ENCODE results near the gene ZBTB7C. TPM values are rescaled to one million over a fixed set of nuclear protein-coding genes. Genes with fewer than 3 reads are reported as not detected.

ZBTB7C gene
- total and polyA plus RNA-seq, 2 of the 4 experiments (the other 2 are of a cell fraction) = not detected

GRCh38 chr18:48142994-48143393, 266.2 kb downstream of the ZBTB7C start:
- ATAC-seq (ENCODE audit: low read depth) = no peak
- Histone ChIP-seq H2AK5ac (ENCODE audit: low read depth, low read length) (no peak overlapping the region), H4K8ac (ENCODE audit: low read depth in 2 of 2, low read length in 2 of 2) (no peak overlapping the region), H3K4me2 (ENCODE audit: low read depth, low read length) (no peak overlapping the region), H2AK9ac (replicated peaks; ENCODE audit: low read depth, low read length, poor library complexity) (no peak overlapping the region), H3K56ac (ENCODE audit: extremely low read depth, insufficient read depth, low read length) (no peak overlapping the region), H3K79me1 (ENCODE audit: low read depth in 1 of 2, low read length in 2 of 2) (no peaks in the 10 kb centered on the region), H4K20me1 (ENCODE audit: insufficient read depth, low read length) (no peaks in the 10 kb centered on the region; the same call in 1 of the 2 replicates), H3K4ac (ENCODE audit: low read depth, low read length) (no peak overlapping the region), H4K91ac (ENCODE audit: insufficient read depth, low read depth, low read length) (no peak overlapping the region), H2AFZ (replicated peaks; ENCODE audit: low read length, poor library complexity) (no peak overlapping the region), H3K18ac (ENCODE audit: low read depth, low read length) (no peak overlapping the region), H3K23ac (ENCODE audit: low read depth, low read length) (no peak overlapping the region), H3K4me3 (ENCODE audit: insufficient read depth, low read depth, low read length) (no peak overlapping the region), H3K9me3 (ENCODE audit: control insufficient read depth, insufficient read depth, low read length) (no peaks in the 10 kb centered on the region), H3K9ac (ENCODE audit: low read depth, low read length) (no peak overlapping the region), H2BK5ac (ENCODE audit: low read depth, low read length, poor library complexity, severe bottlenecking) (no peak overlapping the region), H3K14ac (replicated peaks; ENCODE audit: low read depth, low read length) (no peak overlapping the region), H2BK120ac (ENCODE audit: low read depth, low read length) (no peak overlapping the region), H3K9me1 (ENCODE audit: insufficient read depth, low read length) (no peaks in the 10 kb centered on the region), H3K27me3 (ENCODE audit: control insufficient read depth, insufficient read depth, low read length) (peaks cover 14% of the 10 kb centered on the region), H3K27ac (ENCODE audit: insufficient read depth, low read length) (no peak overlapping the region), H3K36me3 (ENCODE audit: control insufficient read depth, insufficient read depth, low read length) (no peaks in the 10 kb centered on the region), H4K5ac (ENCODE audit: low read depth, low read length) (no peak overlapping the region), H3K4me1 (ENCODE audit: control insufficient read depth, insufficient read depth, low read length) (no peaks in the 10 kb centered on the region), H2BK20ac (ENCODE audit: low read depth, low read length) (no peak overlapping the region), H2BK15ac (ENCODE audit: low read depth, low read length) (no peak overlapping the region)
- WGBS, 2 experiments (ENCODE audit: extremely low coverage in 2 of 2, insufficient read length in 1 of 2) = no CpG with 5 or more reads among the region's 1 CpG
- intact Hi-C loops (cut with micrococcal nuclease) = no loop called here
- TF ChIP-seq RCOR1 (IDR thresholded peaks at IDR 0.05; ENCODE audit: insufficient replicate concordance, low read length) (no peak), USF2 (IDR thresholded peaks at IDR 0.05; ENCODE audit: low read depth, low read length) (no peak), RAD21 (IDR thresholded peaks at IDR 0.05; ENCODE audit: low read length) (no peak), RFX5 (IDR thresholded peaks at IDR 0.05; ENCODE audit: low read depth, low read length) (no peak), CTCF (conservative IDR thresholded peaks at IDR 0.05; ENCODE audit: low read depth, low read length) (no peak), NFE2L2 (IDR thresholded peaks at IDR 0.05; ENCODE audit: low read depth, low read length) (no peak), FOS (IDR thresholded peaks at IDR 0.05; ENCODE audit: low read depth, low read length) (no peak), POLR2A (IDR thresholded peaks at IDR 0.05; ENCODE audit: low read depth, low read length) (no peak), CEBPB (IDR thresholded peaks at IDR 0.05; ENCODE audit: low read depth, low read length) (no peak), MAFK (IDR thresholded peaks at IDR 0.05; ENCODE audit: low read depth, low read length) (no peak), CHD1 (IDR thresholded peaks at IDR 0.05; ENCODE audit: low read depth, low read length) (no peak), SMC3 (IDR thresholded peaks at IDR 0.05; ENCODE audit: low read depth, low read length) (no peak), MXI1 (IDR thresholded peaks at IDR 0.05; ENCODE audit: borderline replicate concordance, low read depth, low read length) (no peak), MAZ (IDR thresholded peaks at IDR 0.05; ENCODE audit: borderline replicate concordance, low read depth, low read length) (no peak), BHLHE40 (IDR thresholded peaks at IDR 0.05; ENCODE audit: low read depth, low read length) (no peak)
- TF ChIP-seq, protein P1, sequence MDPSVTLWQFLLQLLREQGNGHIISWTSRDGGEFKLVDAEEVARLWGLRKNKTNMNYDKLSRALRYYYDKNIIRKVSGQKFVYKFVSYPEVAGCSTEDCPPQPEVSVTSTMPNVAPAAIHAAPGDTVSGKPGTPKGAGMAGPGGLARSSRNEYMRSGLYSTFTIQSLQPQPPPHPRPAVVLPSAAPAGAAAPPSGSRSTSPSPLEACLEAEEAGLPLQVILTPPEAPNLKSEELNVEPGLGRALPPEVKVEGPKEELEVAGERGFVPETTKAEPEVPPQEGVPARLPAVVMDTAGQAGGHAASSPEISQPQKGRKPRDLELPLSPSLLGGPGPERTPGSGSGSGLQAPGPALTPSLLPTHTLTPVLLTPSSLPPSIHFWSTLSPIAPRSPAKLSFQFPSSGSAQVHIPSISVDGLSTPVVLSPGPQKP (IDR thresholded peaks at IDR 0.05; ENCODE audit: borderline replicate concordance, low read depth, low read length) = no peak
- no peak for DNase-seq
- in situ Hi-C loops (cut with MboI; ENCODE audit: low sequenced_read_pairs) = no loop called here
- POLR2A ChIA-PET (ENCODE audit: unreplicated experiment) = no interaction called here
- dilution Hi-C loops (cut with HindIII; ENCODE audit: low sequenced_read_pairs, unreplicated experiment) = no loop called here
- CTCF ChIA-PET = no interaction called here
- BruUV-seq (replicated peaks) = no TSS peak
